Right lobe of liver (tissue), 6 donors: ENCODE data around the gene ADARB1. TPM values are rescaled to one million over a fixed set of nuclear protein-coding genes. Genes with fewer than 3 reads are reported as not detected.
"Not testable (repeated sequence)": the region's sequence is repeated elsewhere in the genome, so short reads cannot be mapped to it uniquely, and the experiment has no call there.

ENCODE experiments used
- ATAC-seq, 4 donors: fragments of 200-7000 bp; cut with Tn5 transposase; one replicate each; pipeline ENCODE4 v1.9.1; 2020; ENCODE audit warnings: mild to moderate bottlenecking in 4 of 4, moderate library complexity in 4 of 4
- DNase-seq, 3 donors: peaks; one replicate each; pipeline ENCODE4 v3.0.0-alpha.2; 2020
- H3K27ac ChIP-seq, 3 donors: fragments of 200-600 bp; one replicate each; pipeline ENCODE4 v1.8.0; 2022
- H3K27me3 ChIP-seq, 2 donors: fragments of 200-600 bp; one replicate each; pipeline ENCODE4 v1.8.0; 2022
- H3K36me3 ChIP-seq, 4 donors: fragments of 200-600 bp; sonication (generic) in 1 of 4; one replicate each; pipeline versions ENCODE4 v1.5.1 to v1.8.0; 2017 to 2022; ENCODE audit warnings: control low read depth in 1 of 4
- H3K4me1 ChIP-seq, 4 donors: fragments of 200-600 bp; sonication (generic) in 1 of 4; one replicate each; pipeline versions ENCODE4 v1.5.1 to v1.8.0; 2017 to 2022; ENCODE audit warnings: control low read depth in 1 of 4
- H3K4me3 ChIP-seq, 3 donors: fragments of 200-600 bp; one replicate each; pipeline ENCODE4 v1.8.0; 2022
- H3K9me3 ChIP-seq, 4 donors: fragments of 200-600 bp; sonication (generic) in 1 of 4; one replicate each; pipeline versions ENCODE4 v1.5.1 to v1.8.0; 2017 to 2022; ENCODE audit warnings: control low read depth in 1 of 4
- POLR2A ChIP-seq: fragments of 450-650 bp; IDR thresholded peaks from one replicate; pipeline ENCODE4 v1.6.1; 2017; ENCODE audit warnings: antibody characterized with exemption, mild to moderate bottlenecking
- WGBS: methylation state at CpG from one replicate; pipeline ENCODE4 v1.1.6; 2018; ENCODE audit warnings: low coverage, low lambda C conversion rate; ENCODE audit not compliant: insufficient coverage; ENCODE audit errors: missing lambda C conversion rate; 5-methylcytosine and 5-hydroxymethylcytosine counted together
- intact Hi-C, 2 donors: fragments of 100-400 bp; cut with DNase I; formaldehyde crosslinking; loops; one replicate each; pipeline versions ENCODE4 v1.11.2 to v1.14.1; 2022
- total RNA-seq, 6 experiments: library from RNA; depleted of rRNA in 2 of 6; stranded (reverse); fragments of >200 nt in 2 of 6; fragmentation: NEBNext Ultra II Directional in 3 of 6; extraction: Animal tissue kit (Norgen Biotek cat#: 25700) in 3 of 6; gene quantifications; one replicate each; pipeline versions ENCODE4 v1.1.0 to v1.2.4, GENCODE V29; 2016 to 2023
- TF ChIP-seq, protein P1 (sequence below), 4 donors: fragments of 200-600 bp in 3 of 4; fragments of 450-650 bp in 1 of 4; IDR thresholded peaks; one replicate each; pipeline versions ENCODE4 v1.5.1 to v1.8.0; 2016 to 2022; ENCODE audit warnings: antibody characterized with exemption in 4 of 4, mild to moderate bottlenecking in 2 of 4
- donor health status: DM: no; HTN: yes; CAD: no.
- donor health status: DM: no; HTN: no; CAD: no.
- donor health status: DM: no; HTN: no; CAD: no.
- donor health status: DM: no; HTN: yes; CAD: no.
- donor health status: DM: no; HTN: yes; CAD: no.

Gene ADARB1
- total RNA-seq, 6 experiments from 2014 or later = 4.7 to 9.9 (median 8.6) TPM

DNA sequence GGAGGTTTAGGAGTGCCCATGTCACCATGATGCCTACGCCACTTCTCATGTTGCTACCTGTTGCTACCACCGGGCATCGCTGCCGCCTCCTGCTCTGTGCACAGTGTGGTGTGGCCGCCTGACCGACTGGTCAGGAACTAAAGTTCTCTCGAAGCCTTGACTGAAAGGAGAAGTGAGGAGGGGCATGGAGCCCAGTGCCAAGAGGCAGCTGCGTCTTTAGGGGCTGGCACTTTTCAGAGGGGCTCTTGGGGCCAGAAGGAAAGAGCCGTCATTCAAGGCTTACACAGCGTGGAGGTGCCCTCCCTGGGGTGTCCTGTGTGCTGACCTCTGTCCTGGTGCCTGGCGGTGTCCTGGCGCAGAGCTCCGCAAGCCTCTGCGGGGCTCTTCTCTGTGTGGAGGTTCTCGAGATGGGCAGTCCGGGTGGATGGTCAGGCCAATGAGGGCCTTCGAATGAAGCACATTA, 57.2 kb downstream of the ADARB1 start:
- 86% methylated on average over 8 of the region's 17 CpGs for WGBS
- H3K27ac ChIP-seq = no peak overlapping the region
- H3K4me3 ChIP-seq = no peak overlapping the region
- H3K36me3 ChIP-seq = no peaks in the 10 kb centered on the region
- H3K4me1 ChIP-seq = no peaks in the 10 kb centered on the region
- H3K27me3 ChIP-seq = no peaks in the 10 kb centered on the region
- no peak for TF ChIP-seq POLR2A
- TF ChIP-seq, protein P1, sequence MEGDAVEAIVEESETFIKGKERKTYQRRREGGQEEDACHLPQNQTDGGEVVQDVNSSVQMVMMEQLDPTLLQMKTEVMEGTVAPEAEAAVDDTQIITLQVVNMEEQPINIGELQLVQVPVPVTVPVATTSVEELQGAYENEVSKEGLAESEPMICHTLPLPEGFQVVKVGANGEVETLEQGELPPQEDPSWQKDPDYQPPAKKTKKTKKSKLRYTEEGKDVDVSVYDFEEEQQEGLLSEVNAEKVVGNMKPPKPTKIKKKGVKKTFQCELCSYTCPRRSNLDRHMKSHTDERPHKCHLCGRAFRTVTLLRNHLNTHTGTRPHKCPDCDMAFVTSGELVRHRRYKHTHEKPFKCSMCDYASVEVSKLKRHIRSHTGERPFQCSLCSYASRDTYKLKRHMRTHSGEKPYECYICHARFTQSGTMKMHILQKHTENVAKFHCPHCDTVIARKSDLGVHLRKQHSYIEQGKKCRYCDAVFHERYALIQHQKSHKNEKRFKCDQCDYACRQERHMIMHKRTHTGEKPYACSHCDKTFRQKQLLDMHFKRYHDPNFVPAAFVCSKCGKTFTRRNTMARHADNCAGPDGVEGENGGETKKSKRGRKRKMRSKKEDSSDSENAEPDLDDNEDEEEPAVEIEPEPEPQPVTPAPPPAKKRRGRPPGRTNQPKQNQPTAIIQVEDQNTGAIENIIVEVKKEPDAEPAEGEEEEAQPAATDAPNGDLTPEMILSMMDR (IDR thresholded peaks at IDR 0.05) = no peak
- intact Hi-C loops = no loop called here
- ATAC-seq = no peak
- DNase-seq = peak in 1 of 3 donors; percentile 44
- no peaks in the 10 kb centered on the region for H3K9me3 ChIP-seq

DNA sequence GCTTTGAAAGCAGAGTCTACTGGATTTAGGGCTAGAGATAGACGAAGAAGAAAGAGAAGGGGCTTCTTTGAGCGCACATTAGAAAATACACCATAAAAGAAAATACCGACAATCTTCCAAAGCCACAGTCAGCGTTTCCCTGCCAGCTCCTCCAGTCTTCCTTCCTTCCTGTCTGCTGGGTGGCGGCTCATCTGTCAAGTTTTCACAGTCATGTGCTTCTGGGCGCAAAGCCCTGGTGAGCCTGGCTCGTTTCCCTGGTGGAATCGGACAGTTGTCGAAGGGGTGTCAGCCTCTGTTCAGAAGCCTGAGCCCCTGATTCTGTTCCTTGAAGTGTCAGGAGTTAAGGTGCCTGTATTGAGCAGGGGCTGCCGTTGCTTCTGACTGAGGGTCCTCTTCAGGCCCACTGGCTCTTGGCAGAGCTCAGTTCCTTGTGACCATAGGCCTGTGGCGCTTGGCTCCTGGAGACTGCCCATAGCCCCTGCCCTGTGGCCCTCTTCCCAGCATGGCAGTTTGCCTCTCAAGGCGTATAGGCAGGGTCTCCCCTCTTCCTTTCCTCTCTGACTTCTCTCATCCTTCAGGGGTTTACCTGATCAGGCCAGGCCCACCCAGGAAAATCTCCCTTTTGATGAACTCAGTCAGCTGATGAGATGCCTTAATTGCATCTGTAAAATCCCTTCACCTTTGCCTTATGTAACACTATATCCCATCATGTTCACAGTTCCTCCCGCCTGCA, 58.6 kb downstream of the ADARB1 start:
- intact Hi-C loops = no loop called here
- Histone ChIP-seq H3K4me1 (no peaks in the 10 kb centered on the region), H3K9me3 (no peaks in the 10 kb centered on the region), H3K27me3 (no peaks in the 10 kb centered on the region), H3K27ac (peak overlapping the region in 2 of 3 donors; percentile 8 to 34), H3K36me3 (no peaks in the 10 kb centered on the region), H3K4me3 (no peak overlapping the region)
- WGBS = 57% methylated on average over 11 of the region's 13 CpGs
- ATAC-seq (peak in 3 of 4 donors; percentile 7 to 33 (median 10)), DNase-seq (peak in 1 of 3 donors; percentile 46)
- TF ChIP-seq, protein P1 (IDR thresholded peaks at IDR 0.05) = no peak
- no peak for TF ChIP-seq POLR2A

DNA sequence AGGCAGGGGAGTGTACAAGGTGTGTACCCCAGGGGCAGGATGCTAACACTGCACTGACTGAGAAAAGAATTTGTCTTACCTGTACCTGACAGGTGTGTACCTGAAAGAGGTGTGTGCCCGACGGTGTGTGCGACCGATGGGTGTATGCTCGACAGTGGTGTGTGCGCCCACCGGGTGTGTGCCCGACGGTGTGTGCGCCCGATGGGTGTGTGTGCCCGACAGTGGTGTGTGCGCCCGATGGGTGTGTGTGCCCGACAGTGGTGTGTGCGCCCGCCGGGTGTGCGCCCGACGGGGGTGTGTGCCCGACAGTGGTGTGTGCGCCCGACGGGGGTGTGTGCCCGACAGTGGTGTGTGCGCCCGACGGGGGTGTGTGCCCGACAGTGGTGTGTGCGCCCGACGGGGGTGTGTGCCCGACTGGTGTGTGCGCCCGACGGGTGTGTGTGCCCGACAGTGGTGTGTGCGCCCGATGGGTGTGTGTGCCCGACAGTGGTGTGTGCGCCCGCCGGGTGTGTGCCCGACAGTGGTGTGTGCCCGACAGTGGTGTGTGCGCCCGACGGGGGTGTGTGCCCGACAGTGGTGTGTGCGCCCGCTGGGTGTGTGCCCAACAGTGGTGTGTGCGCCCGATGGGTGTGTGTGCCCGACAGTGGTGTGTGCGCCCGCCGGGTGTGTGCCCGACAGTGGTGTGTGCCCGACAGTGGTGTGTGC, 59.3 kb downstream of the ADARB1 start:
- ATAC-seq, DNase-seq, H3K4me1 ChIP-seq, H3K36me3 ChIP-seq, H3K9me3 ChIP-seq, intact Hi-C loops, H3K4me3 ChIP-seq, H3K27ac ChIP-seq, H3K27me3 ChIP-seq: not testable (repeated sequence)
- WGBS = 96% methylated on average over 16 of the region's 60 CpGs

DNA sequence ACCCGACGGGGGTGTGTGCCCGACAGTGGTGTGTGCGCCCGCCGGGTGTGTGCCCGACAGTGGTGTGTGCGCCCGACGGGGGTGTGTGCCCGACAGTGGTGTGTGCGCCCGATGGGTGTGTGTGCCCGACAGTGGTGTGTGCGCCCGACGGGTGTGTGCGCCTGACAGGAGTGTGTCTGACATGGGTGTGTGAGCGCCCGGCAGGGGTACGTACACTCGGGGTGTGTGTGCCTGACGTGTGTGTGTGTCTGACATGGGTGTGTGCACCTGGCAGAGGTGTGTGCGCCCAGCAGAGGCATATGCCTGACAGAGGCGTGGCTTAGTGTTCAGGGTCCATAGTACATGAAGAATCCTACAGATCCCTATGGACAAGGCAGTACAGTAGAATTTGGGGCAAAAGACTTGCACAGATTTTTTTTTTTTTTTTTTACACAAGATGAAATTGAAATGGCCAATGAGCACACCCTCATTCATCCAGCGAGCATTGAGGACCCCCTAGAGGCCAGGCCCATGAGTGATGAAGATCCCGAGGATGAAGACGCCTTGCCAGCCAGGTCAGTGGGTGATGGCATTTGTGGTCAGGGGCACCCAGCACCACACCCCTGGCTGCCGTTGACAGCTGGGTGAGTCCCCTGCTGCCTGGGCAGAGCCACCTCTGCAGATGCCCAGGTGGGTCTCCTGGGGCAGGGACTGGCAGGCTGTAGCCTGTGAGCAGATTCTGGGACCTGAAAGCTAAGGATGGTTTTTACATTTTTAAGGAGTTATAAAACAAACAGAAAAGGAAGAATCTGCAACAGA, 60.1 kb downstream of the ADARB1 start:
- TF ChIP-seq, protein P1 (IDR thresholded peaks at IDR 0.05) = no peak
- TF ChIP-seq POLR2A = no peak
- no peak overlapping the region for H3K27ac ChIP-seq
- ATAC-seq (no peak), DNase-seq (no peak)
- intact Hi-C loops = no loop called here
- no peaks in the 10 kb centered on the region for H3K9me3 ChIP-seq
- H3K36me3 ChIP-seq = no peaks in the 10 kb centered on the region
- no peak overlapping the region for H3K4me3 ChIP-seq
- no peaks in the 10 kb centered on the region for H3K27me3 ChIP-seq
- H3K4me1 ChIP-seq = no peaks in the 10 kb centered on the region
- 87% methylated on average over 14 of the region's 29 CpGs for WGBS
